ENCODE results near the gene DYNLL1.

GRCh38 chr12:120467439-120467838 is 28.5 kb upstream of the DYNLL1 start:
- TF ChIP-seq CTCF (IDR thresholded peaks at IDR 0.05) (no peak), POLR2AphosphoS5 (IDR thresholded peaks at IDR 0.05) (no peak), POLR2A (IDR thresholded peaks at IDR 0.05) (no peak), EP300 (IDR thresholded peaks at IDR 0.05) (no peak)

Data from gastroesophageal sphincter (tissue), 3 donors.